Smooth muscle cell (in vitro differentiated cells): ENCODE results near the gene ANAPC16. TPM values are rescaled to one million over a fixed set of nuclear protein-coding genes. Genes with fewer than 3 reads are reported as not detected.

Experiments
- DNase-seq: peaks from one replicate; lab custom pipeline; 2025; ENCODE audit not compliant: unreplicated experiment; lab: John Stamatoyannopoulos, UW
- H2AFZ ChIP-seq: fragments of 200-600 bp; sonication (generic); 2 replicates; pipeline ENCODE4 v1.6.0; 2016; ENCODE audit warnings: antibody characterized with exemption, low read depth, mild to moderate bottlenecking
- H3F3A ChIP-seq: fragments of 200-600 bp; sonication (generic); 2 replicates; pipeline ENCODE4 v1.6.0; 2017; ENCODE audit warnings: antibody characterized with exemption, low read depth
- H3K27ac ChIP-seq: fragments of 200-600 bp; sonication (generic); 2 replicates; pipeline ENCODE4 v1.5.1; 2016; ENCODE audit warnings: low read depth, mild to moderate bottlenecking
- H3K27me3 ChIP-seq: fragments of 200-600 bp; sonication (generic); 2 replicates; pipeline ENCODE4 v1.6.1; 2016; ENCODE audit warnings: low read depth, mild to moderate bottlenecking
- H3K36me3 ChIP-seq: fragments of 200-600 bp; sonication (generic); 2 replicates; pipeline ENCODE4 v1.5.1; 2016; ENCODE audit warnings: low read depth
- H3K4me1 ChIP-seq: fragments of 200-600 bp; sonication (generic); 2 replicates; pipeline ENCODE4 v1.5.1; 2016; ENCODE audit warnings: low read depth
- H3K4me2 ChIP-seq: fragments of 200-600 bp; sonication (generic); 2 replicates; pipeline ENCODE4 v1.6.0; 2016; ENCODE audit warnings: mild to moderate bottlenecking
- H3K4me3 ChIP-seq: fragments of 200-600 bp; sonication (generic); 2 replicates; pipeline ENCODE4 v1.5.1; 2016; ENCODE audit warnings: mild to moderate bottlenecking
- H3K79me2 ChIP-seq: fragments of 200-600 bp; sonication (generic); 2 replicates; pipeline ENCODE4 v1.6.0; 2016; ENCODE audit warnings: low read depth, mild to moderate bottlenecking
- H3K9ac ChIP-seq: fragments of 200-600 bp; sonication (generic); 2 replicates; pipeline ENCODE4 v1.6.0; 2016; ENCODE audit warnings: low read depth
- H3K9me3 ChIP-seq: fragments of 200-600 bp; sonication (generic); replicated peaks from 2 replicates; pipeline ENCODE4 v1.5.1; 2016; ENCODE audit warnings: low read depth
- H4K20me1 ChIP-seq: fragments of 200-600 bp; sonication (generic); 2 replicates; pipeline ENCODE4 v1.6.0; 2016; ENCODE audit warnings: low read depth
- WGBS: methylation state at CpG from one replicate; pipeline ENCODE4 v1.1.7; 2016; ENCODE audit warnings: low lambda C conversion rate; 5-methylcytosine and 5-hydroxymethylcytosine counted together
- polyA plus RNA-seq: library from polyadenylated mRNA; unstranded; fragments of >200 nt; fragmentation: Nextera tagmentation; extraction: Ambion mirVana; gene quantifications from 2 replicates; pipeline ENCODE4 v1.2.1, GENCODE V29; 2016
- total RNA-seq: library from RNA; depleted of rRNA; stranded (reverse); fragments of >200 nt; gene quantifications from 2 replicates; pipeline ENCODE4 v1.2.3, GENCODE V29; 2014
- TF ChIP-seq, protein P1 (sequence below): fragments of 200-600 bp; sonication (generic); IDR thresholded peaks from 2 replicates; pipeline ENCODE4 v1.5.1; 2017; ENCODE audit warnings: borderline replicate concordance, mild to moderate bottlenecking, antibody characterized with exemption; ENCODE audit not compliant: insufficient read depth, poor library complexity, severe bottlenecking

ANAPC16 gene
- total and polyA plus RNA-seq, 2 experiments from 2014 or later: 76.4 to 81.8 TPM

- no peak overlapping the region for H3K4me2 ChIP-seq
- no peak overlapping the region for H3K4me3 ChIP-seq
- H3K27ac ChIP-seq: no peak overlapping the region
- 94% methylated on average over 4 of the region's 4 CpGs for WGBS
- no peak overlapping the region for H3K9ac ChIP-seq
- H3K36me3 ChIP-seq: no peaks in the 10 kb centered on the region
- no peak for DNase-seq
- no peaks in the 10 kb centered on the region for H3K27me3 ChIP-seq
- no peaks in the 10 kb centered on the region for H4K20me1 ChIP-seq
- no peak overlapping the region for H2AFZ ChIP-seq
- H3K4me1 ChIP-seq: no peaks in the 10 kb centered on the region
- H3K79me2 ChIP-seq: no peaks in the 10 kb centered on the region
- H3K9me3 ChIP-seq: no peaks in the 10 kb centered on the region
- no peaks in the 10 kb centered on the region for H3F3A ChIP-seq
- TF ChIP-seq, protein P1, sequence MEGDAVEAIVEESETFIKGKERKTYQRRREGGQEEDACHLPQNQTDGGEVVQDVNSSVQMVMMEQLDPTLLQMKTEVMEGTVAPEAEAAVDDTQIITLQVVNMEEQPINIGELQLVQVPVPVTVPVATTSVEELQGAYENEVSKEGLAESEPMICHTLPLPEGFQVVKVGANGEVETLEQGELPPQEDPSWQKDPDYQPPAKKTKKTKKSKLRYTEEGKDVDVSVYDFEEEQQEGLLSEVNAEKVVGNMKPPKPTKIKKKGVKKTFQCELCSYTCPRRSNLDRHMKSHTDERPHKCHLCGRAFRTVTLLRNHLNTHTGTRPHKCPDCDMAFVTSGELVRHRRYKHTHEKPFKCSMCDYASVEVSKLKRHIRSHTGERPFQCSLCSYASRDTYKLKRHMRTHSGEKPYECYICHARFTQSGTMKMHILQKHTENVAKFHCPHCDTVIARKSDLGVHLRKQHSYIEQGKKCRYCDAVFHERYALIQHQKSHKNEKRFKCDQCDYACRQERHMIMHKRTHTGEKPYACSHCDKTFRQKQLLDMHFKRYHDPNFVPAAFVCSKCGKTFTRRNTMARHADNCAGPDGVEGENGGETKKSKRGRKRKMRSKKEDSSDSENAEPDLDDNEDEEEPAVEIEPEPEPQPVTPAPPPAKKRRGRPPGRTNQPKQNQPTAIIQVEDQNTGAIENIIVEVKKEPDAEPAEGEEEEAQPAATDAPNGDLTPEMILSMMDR: no peak
These were observed 45.1 kb upstream of the ANAPC16 start for GRCh38 chr10:72170733-72171132.

- Histone ChIP-seq H3K27me3 (no peaks in the 10 kb centered on the region), H3K36me3 (no peaks in the 10 kb centered on the region), H3K4me1 (no peaks in the 10 kb centered on the region), H3F3A (no peaks in the 10 kb centered on the region), H3K4me2 (no peak overlapping the region), H3K4me3 (no peak overlapping the region), H3K9ac (no peak overlapping the region), H2AFZ (no peak overlapping the region), H3K9me3 (no peaks in the 10 kb centered on the region), H3K27ac (peak overlapping the region; percentile 10), H4K20me1 (no peaks in the 10 kb centered on the region), H3K79me2 (no peaks in the 10 kb centered on the region)
- WGBS: 57% methylated on average over 7 of the region's 7 CpGs
- TF ChIP-seq, protein P1: no peak
- no peak for DNase-seq
These were observed 44.6 kb upstream of the ANAPC16 start for GRCh38 chr10:72171175-72171630.

GRCh38 chr10:72173262-72173618 is 42.6 kb upstream of the ANAPC16 start:
- Histone ChIP-seq H3K4me2 (no peak overlapping the region), H3K4me1 (no peaks in the 10 kb centered on the region), H3K9ac (no peak overlapping the region), H3K27me3 (no peaks in the 10 kb centered on the region), H2AFZ (no peak overlapping the region), H3K79me2 (no peaks in the 10 kb centered on the region), H3K4me3 (no peak overlapping the region), H3K27ac (no peak overlapping the region), H3F3A (no peaks in the 10 kb centered on the region), H3K9me3 (no peaks in the 10 kb centered on the region), H4K20me1 (no peaks in the 10 kb centered on the region), H3K36me3 (no peaks in the 10 kb centered on the region)
- TF ChIP-seq, protein P1: no peak
- no peak for DNase-seq
- WGBS: 97% methylated on average over 3 of the region's 3 CpGs

GRCh38 chr10:72173619-72174296 is 42.1 kb upstream of the ANAPC16 start:
- H3K27me3 ChIP-seq: no peaks in the 10 kb centered on the region
- no peak overlapping the region for H3K27ac ChIP-seq
- H2AFZ ChIP-seq: no peak overlapping the region
- no peak overlapping the region for H3K4me3 ChIP-seq
- no peak overlapping the region for H3K9ac ChIP-seq
- H3K4me1 ChIP-seq: no peaks in the 10 kb centered on the region
- no peak for DNase-seq
- no peaks in the 10 kb centered on the region for H3F3A ChIP-seq
- no peak overlapping the region for H3K4me2 ChIP-seq
- WGBS: 76% methylated on average over 7 of the region's 7 CpGs
- H3K79me2 ChIP-seq: no peaks in the 10 kb centered on the region
- H3K36me3 ChIP-seq: no peaks in the 10 kb centered on the region
- no peaks in the 10 kb centered on the region for H4K20me1 ChIP-seq
- H3K9me3 ChIP-seq: no peaks in the 10 kb centered on the region
- TF ChIP-seq, protein P1: no peak
